WERI-Rb-1 (cell line): ENCODE data around the gene BUD31.

Experiments
- DNase-seq: peaks from one replicate; pipeline ENCODE4 v3.0.0-alpha.2; 2020
- H3K27ac ChIP-seq: fragments of 250-450 bp; sonication (Bioruptor Pico); 2 replicates; pipeline ENCODE4 v1.5.1; 2020; ENCODE audit warnings: mild to moderate bottlenecking, moderate library complexity
- H3K27me3 ChIP-seq: fragments of 250-450 bp; sonication (Bioruptor Pico); 2 replicates; pipeline ENCODE4 v1.5.1; 2021; ENCODE audit warnings: mild to moderate bottlenecking, low read depth, moderate library complexity; ENCODE audit not compliant: insufficient read depth, severe bottlenecking
- H3K36me3 ChIP-seq: fragments of 250-450 bp; sonication (Bioruptor Pico); 2 replicates; pipeline ENCODE4 v1.5.1; 2020; ENCODE audit warnings: mild to moderate bottlenecking, moderate library complexity
- H3K4me3 ChIP-seq: 2 replicates; pipeline ENCODE4 v1.5.1; 2011; ENCODE audit warnings: low read depth, mild to moderate bottlenecking, control low read depth, low read length
- H3K9me3 ChIP-seq: fragments of 250-450 bp; sonication (Bioruptor Pico); 2 replicates; pipeline ENCODE4 v1.5.1; 2021; ENCODE audit warnings: mild to moderate bottlenecking, moderate library complexity; ENCODE audit not compliant: severe bottlenecking
- CTCF ChIP-seq: IDR thresholded peaks from 2 replicates; pipeline ENCODE4 v1.5.1; 2011; ENCODE audit warnings: low read depth, mild to moderate bottlenecking, control low read depth, inconsistent platforms, low read length

Gene BUD31

GRCh38 chr7:99366646-99367045 lies 42.1 kb upstream of the BUD31 start:
- H3K27me3 ChIP-seq, result no peaks in the 10 kb centered on the region
- no peaks in the 10 kb centered on the region for H3K9me3 ChIP-seq
- peaks cover 54% of the 10 kb centered on the region for H3K36me3 ChIP-seq
- no peak overlapping the region for H3K4me3 ChIP-seq
- no peak for DNase-seq
- no peak for TF ChIP-seq CTCF
- no peak overlapping the region for H3K27ac ChIP-seq

- H3K27ac ChIP-seq, result no peak overlapping the region
- H3K9me3 ChIP-seq, result no peaks in the 10 kb centered on the region
- DNase-seq, result no peak
- TF ChIP-seq CTCF, result no peak
- H3K36me3 ChIP-seq, result peaks cover 38% of the 10 kb centered on the region
- no peaks in the 10 kb centered on the region for H3K27me3 ChIP-seq
- no peak overlapping the region for H3K4me3 ChIP-seq
These were observed 39.9 kb upstream of the BUD31 start for GRCh38 chr7:99368750-99369389.

- peaks cover 30% of the 10 kb centered on the region for H3K36me3 ChIP-seq
- H3K27ac ChIP-seq, result no peak overlapping the region
- H3K4me3 ChIP-seq, result no peak overlapping the region
- no peaks in the 10 kb centered on the region for H3K9me3 ChIP-seq
- DNase-seq, result no peak
- no peaks in the 10 kb centered on the region for H3K27me3 ChIP-seq
- no peak for TF ChIP-seq CTCF
These were observed 38.9 kb upstream of the BUD31 start for GRCh38 chr7:99369767-99370391.

GRCh38 chr7:99371376-99371920 lies 37.3 kb upstream of the BUD31 start:
- Histone ChIP-seq H3K9me3 (no peaks in the 10 kb centered on the region), H3K27ac (no peak overlapping the region), H3K36me3 (peaks cover 15% of the 10 kb centered on the region), H3K4me3 (no peak overlapping the region), H3K27me3 (no peaks in the 10 kb centered on the region)
- DNase-seq, result no peak
- TF ChIP-seq CTCF, result no peak

- no peak for TF ChIP-seq CTCF
- H3K4me3 ChIP-seq, result peak overlapping the region; percentile 20
- no peaks in the 10 kb centered on the region for H3K27me3 ChIP-seq
- DNase-seq, result peak; percentile 78
- H3K9me3 ChIP-seq, result no peaks in the 10 kb centered on the region
- peaks cover 5% of the 10 kb centered on the region; the same call in 1 of the 2 replicates for H3K36me3 ChIP-seq
- no peak overlapping the region; the same call in 1 of the 2 replicates for H3K27ac ChIP-seq
These were observed 36.3 kb upstream of the BUD31 start for GRCh38 chr7:99372275-99373090.
